Neural cell (in vitro differentiated cells): ENCODE measurements around the gene RFX2.

ENCODE experiments used
- CTCF ChIP-seq: fragments of 450-650 bp; IDR thresholded peaks from 2 replicates; pipeline ENCODE4 v1.5.1; 2014; ENCODE audit warnings: antibody characterized with exemption, mild to moderate bottlenecking, moderate library complexity; ENCODE audit not compliant: poor library complexity, severe bottlenecking
- EP300 ChIP-seq: fragments of 450-650 bp; conservative IDR thresholded peaks from 2 replicates; pipeline ENCODE4 v1.6.1; 2014; ENCODE audit warnings: antibody characterized with exemption, mild to moderate bottlenecking, moderate library complexity; ENCODE audit not compliant: poor library complexity, severe bottlenecking
- EZH2 ChIP-seq: fragments of 200-600, 300-800 bp; shearing (Covaris generic), sonication (generic); IDR thresholded peaks from 2 replicates; pipeline ENCODE4 v1.6.1; 2014; ENCODE audit warnings: antibody characterized with exemption, low read length, borderline replicate concordance, mild to moderate bottlenecking; ENCODE audit not compliant: insufficient read depth, poor library complexity, severe bottlenecking
- POLR2AphosphoS5 ChIP-seq: IDR thresholded peaks from 2 replicates; pipeline ENCODE4 v1.6.1; 2012
- RAD21 ChIP-seq: fragments of 450-650 bp; conservative IDR thresholded peaks from 2 replicates; pipeline ENCODE4 v1.6.1; 2014; ENCODE audit warnings: antibody characterized with exemption, mild to moderate bottlenecking, moderate library complexity
- REST ChIP-seq: IDR thresholded peaks from 2 replicates; pipeline ENCODE4 v1.6.1; 2012; ENCODE audit warnings: borderline replicate concordance
- SMC3 ChIP-seq: fragments of 450-650 bp; conservative IDR thresholded peaks from 2 replicates; pipeline ENCODE4 v1.6.1; 2014; ENCODE audit warnings: antibody characterized with exemption, mild to moderate bottlenecking, moderate library complexity; ENCODE audit not compliant: poor library complexity
- TAF1 ChIP-seq: IDR thresholded peaks from 2 replicates; pipeline ENCODE4 v1.6.1; 2012; ENCODE audit warnings: low read depth

- TF ChIP-seq CTCF (no peak), POLR2AphosphoS5 (no peak), TAF1 (no peak), EP300 (no peak), EZH2 (no peak), SMC3 (no peak), REST (no peak), RAD21 (no peak)
Observed at GRCh38 chr19:6113616-6114188, 3.4 kb upstream of the RFX2 start.
